HG03378 (cell line): ENCODE data around the gene EYA2.
"Not testable (repeated sequence)": the region's sequence is repeated elsewhere in the genome, so short reads cannot be mapped to it uniquely, and the experiment has no call there.

Experiments
- ATAC-seq: cut with Tn5 transposase; IDR thresholded peaks from one replicate; pipeline ENCODE4 v1.9.1; 2021; ENCODE audit warnings: mild to moderate bottlenecking, moderate library complexity; ENCODE audit not compliant: unreplicated experiment

The EYA2 gene

DNA sequence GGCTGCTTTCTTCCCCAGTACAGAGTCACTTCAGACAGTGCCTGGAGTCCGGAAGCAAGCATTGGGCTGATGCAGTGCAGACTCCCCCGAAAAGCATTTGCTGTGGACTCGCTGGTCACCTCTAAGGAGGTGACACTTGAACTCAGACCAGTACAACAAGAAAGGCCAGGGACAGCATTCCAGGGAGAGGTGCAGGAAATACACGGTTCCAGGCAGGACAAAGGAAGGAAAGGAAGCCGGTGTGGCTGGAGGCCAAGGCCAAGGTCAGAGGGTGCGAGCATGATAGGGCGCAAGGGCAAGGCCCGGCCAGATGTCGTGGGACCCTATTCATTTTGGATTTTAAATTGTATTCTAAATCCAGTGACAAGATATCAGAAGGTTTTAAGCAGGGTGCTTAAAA is 300.9 kb downstream of the EYA2 start:
- ATAC-seq, result no peak

DNA sequence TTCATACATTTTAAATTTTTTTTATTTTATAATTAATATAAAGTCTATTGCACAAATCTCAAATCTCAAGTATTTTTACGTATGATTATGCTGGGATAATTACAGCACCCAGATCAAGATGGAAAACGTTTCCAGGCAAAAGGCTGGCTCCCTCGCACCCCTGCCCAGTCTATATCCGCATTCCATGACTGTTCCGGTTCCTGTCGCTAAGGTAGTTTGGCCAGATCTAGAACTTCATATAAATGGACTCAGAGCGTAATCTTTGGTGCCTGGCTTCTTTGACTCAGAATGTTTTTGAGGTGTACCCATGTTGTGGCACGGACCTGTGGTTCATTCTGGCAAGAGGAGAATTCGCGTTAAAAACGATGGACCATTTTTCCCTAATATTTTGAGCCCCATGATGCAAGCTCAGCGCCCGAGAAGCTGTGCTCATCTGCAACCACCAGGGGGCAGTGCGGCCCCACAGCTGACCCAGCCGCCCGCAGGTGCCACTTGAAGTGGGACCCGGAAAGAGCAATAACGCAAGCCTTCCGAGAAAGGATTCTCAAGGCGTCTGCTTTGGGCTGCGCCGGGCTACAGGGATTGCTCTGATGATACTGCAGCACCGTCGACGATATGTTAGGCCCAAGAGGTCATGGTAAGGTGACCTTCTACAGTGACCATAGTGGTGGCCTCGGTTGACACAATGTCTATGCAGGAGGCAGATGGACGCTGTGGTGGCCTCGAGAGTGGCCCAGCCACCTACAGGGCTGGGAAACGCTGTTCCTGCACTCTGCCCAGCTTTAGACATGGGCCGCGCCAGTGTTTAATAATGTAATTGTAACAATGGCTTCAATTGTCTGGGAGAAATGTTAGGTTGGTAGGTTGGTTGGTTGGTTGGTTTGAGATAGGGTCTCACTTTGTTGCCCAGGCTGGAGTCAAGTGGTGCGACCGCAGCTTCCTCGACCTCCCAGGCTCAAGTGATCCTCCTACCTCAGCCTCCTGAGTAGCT is 301.7 kb downstream of the EYA2 start:
- no peak for ATAC-seq

DNA sequence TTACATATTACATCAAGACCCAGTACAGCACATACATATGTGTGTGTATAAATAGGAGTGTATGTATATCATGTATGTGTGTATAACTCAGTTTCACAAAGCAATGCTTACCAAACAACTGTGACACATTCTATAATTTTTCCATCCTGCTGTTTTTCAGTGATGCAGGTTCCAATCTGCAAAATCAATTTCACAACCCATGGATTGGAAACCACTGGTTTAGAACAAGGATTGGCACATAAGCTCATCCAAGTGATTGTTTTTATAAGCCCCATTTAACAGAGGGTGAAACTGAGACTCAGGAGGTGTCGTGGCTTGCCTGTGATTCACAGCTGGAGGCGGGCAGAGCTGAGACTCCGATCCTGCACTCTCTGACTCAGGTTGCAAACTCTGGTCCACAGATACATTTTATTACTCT is 303.6 kb downstream of the EYA2 start:
- ATAC-seq, result no peak

DNA sequence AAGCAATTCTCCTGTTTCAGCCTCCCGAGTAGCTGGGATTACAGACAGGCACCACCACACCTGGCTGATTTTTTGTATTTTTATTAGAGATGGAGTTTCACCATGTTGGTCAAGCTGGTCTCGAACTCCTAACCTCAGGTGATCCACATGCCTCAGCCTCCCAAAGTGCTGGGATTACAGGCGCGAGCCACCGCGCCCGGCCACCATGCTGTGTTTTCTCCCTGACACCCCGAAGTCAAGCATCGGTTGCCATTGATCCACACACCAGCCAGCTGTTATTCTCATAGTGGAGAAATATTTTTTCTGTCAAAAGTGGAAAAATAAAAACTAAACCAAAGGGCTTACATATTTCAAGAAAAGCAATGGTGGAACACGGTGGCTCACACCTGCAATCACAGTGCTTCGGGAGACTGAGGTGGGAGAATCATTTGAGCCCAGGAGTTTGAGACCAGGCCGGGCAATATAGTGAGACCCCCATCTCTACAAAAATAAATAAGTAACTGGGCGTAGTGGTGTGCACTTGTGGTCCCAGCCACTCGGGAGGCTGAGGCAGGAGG is 304.4 kb downstream of the EYA2 start:
- ATAC-seq, result no peak

DNA sequence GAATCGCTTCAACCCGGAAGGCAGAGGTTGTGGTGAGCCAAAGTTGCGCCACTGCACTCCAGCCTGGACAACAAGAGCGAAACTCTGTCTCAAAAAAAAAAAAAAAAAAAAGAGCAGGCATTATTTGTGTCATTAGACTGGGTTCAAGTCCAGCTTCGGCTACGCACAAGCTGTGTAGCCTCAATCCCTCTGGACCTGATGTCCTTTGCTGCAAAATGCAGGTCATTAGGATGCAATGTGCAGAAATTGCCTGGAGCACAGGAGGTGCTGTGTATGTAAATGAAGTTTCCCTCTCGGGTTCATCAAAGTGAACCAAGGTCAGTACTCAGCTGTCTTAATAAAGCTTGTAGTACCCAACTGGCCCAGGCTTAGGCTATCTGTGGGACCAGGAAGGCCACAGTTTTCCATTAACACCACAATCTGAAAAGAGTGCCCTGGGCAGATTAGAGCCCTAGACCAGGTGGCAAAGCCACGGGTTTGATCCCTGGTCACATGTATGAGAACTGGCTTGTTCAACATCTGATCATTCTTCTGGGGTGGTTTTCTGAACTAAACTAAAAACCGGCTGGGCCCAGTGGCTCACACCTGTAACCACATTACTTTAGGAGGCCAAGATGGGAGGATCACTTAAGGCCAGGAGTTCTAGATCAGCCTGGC is 306.6 kb downstream of the EYA2 start:
- no peak for ATAC-seq

DNA sequence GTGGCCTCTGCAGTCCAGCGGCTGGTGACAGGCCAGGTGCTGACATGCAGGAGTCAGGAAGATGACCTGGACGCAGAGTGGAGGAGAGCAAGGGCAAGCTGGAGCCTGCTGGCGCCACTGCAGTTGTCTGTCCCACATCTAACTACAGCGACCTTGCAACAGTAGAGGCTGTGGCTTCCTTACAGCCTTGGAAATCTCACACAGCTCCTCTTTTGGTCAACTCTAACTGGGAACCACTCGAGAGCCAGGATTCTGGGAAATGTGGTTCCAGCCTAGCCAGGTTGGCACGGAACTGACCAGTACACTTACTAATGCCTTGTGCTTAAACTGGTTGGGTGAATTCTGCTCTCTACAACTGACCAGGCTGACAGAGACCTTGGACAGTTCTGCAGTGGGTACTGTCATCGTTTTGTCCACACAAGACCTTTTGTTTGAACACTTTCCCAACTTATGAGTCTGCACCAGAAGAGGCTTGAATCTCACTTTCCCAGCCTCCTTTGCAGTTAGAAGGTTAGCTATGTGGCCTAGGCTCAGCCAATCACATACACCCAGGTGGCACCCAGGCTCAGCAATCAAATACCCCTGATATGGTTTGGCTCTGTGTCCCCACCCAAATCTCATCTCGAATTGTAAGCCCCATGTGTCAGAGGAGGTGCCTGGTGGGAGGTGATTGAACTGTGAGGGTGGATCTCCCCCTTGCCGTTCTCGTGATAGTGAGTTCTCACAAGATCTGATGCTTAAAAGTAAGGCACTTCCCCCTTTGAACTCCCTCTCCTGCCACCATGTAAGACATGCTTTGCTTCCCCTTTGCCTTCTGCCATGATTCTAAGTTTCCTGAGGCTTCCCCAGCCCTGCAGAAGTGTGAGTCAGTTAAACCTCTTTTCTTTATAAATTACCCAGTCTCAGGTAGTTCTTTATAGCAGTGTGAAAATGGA is 308.4 kb downstream of the EYA2 start:
- no peak for ATAC-seq

DNA sequence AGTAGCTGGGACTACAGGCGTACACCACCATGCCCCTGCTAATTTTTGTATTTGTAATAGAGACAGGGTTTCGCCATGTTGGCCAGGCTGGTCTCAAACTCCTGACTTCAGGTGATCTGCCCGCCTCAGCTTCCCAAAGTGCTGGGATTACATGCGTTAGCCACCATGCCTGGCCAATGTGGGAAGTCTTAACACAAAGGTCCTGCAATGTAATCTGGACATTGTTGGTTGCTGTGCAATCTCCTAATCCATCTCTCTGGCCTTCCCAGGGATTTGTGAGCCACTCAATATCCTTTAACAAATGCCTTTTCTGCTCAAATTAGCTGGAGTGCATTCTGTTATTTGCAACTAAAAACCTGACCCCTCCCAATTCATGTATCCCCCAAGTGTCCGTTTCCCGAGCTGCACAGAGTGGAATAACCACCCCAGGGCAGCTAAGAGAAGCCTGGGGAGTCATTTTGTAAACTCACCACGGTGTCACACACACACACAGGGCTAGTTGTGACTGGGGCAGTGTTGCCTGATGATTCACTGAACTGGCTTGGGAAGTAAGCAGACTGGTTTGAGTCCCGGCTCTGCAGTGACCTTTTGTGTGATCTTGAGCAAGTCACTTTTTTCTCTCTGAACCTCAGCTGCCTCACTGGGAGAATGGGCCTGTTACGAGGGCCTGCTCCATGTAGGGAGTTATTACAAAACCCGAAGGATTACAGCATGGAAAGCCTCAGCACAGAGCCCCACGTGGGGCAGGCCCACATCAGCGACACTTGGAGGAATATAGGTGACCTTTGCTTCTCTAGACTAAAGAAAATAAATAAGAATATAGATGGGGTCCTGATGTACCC is 309.6 kb downstream of the EYA2 start:
- ATAC-seq, result no peak

DNA sequence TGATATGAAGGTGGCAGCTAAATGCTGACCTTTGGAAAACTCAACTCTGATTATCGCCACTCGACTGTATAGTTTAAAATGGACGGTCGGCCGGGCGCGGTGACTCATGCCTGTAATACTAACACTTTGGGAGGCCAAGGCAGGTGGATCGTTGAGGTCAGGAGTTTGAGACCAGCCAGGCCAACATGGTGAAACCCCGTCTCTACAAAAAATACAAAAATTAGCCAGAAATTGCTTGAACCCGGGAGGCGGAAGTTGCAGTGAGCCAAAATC is 310.1 kb downstream of the EYA2 start:
- not testable (repeated sequence) for ATAC-seq

DNA sequence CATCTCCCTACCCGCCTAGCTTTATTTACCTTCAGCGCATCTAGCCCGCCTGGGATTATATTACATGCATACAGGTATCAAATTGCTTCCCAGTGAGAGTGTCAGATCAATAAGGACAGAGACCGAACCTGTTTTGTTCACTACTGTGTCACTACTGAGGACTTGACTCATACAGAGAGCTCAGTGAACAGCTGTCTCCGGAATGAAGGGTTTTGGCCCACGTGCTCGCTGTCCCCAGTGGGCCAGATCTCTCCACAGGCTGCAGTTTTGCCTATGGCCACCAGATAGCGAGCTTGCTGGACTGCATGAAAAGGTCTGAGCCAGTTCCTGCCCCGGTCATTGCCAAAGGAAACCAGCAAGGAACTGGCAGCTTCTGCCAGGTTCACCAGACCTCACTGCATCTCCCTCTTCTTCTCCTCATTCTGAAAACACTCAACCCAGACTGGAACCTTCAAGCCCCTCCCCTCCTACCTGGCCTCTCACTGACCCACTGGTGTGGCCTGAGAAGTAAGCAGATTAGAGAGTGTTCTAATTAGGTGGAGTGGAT is 311.0 kb downstream of the EYA2 start:
- ATAC-seq, result no peak

DNA sequence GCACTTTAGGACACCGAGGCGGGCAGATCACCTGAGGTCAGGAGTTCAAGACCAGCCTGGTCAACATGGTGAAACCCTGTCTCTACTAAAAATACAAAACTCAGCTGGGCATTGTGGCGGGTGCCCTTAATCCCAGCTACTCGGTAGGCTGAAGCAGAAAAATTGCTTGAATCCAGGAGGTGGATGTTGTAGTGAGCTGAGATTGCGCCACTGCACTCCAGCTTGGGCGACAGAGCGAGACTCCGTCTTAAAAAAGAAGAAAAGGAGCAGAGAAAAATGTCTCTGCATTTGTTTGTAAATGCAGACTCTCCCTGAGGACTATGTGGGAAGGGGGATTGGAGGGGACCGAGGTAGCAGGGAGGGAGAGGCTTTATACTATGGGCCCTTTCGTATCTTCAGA is 311.9 kb downstream of the EYA2 start:
- ATAC-seq, result not testable (repeated sequence)

DNA sequence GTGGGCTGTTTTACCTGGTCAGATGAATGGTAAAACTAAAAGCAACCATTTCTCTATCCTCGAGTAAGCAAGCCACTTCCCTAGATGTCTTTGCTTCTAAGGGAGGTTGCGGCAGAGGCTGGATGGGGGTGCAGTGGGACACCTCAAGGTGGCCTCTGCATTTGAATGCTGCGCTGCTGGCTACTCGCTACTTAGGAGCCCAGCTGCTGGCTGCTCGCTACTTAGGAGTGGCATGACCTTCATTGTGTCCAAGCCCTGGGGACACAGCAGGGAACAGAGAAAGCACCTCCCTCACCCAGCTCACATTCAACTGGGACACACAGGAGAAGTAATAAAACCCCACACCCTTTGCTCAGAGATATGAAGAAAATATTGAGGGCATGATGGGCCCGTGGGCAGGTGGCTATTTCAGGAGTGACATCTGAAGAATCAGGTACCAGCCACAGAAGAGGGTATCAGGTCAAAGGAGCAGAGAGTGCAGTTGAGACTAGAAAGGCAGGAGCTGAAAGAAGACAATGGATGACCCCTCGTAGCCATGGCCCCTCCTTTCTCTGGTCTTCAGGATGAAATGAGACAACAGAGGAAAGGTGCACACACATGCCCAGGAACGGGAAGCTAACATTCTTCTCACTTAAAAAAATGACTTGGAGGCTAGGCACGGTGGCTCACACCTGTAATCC is 312.5 kb downstream of the EYA2 start:
- no peak for ATAC-seq

DNA sequence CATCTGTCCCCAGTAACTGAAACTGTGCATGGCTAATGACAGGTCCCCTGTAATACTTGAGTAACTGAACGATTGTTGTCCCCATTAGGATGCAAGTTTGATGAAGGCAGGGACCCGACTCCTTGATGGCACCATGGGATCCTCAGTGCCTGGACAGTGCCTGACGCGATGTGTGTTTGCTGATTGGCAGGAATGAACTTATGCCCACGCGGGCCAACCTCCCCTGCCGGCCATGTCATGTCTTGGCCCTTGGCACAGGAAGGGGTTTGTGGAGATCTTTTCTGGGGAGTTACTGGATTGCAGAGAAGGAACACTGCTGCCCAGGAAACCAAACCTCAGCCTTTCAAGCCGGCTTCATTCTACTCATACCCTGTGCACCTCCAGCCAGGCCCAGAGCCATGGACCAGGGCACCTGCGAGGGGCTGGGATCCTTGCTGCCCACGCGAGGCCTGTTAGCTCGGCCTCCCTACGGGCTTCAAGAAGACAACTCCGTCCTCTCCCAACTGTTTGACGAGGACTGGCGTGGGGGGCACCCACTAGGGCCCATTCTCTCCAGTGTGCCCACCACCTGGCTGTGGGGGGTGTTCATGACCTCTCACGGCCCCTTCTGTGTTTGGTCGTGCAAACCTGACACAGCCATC is 314.0 kb downstream of the EYA2 start:
- no peak for ATAC-seq

DNA sequence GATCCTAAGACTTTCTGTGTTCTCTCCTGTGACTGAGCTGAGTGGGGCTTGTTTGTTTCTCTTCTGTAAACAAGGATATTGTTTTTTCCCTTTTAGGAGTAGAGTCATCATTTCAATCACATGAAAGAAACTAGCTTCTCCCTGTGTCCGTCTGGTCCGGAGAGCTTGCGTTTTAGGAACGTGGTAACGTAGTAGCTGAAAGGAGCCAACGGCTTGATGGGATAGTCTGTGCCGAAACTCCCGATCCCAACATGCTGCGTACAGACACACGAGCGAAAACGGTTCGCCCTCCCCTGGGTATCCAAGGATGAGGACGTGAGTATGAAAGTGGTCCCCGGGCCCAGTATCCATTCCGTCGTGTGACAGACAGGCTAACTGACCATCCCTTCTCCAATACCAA is 315.3 kb downstream of the EYA2 start:
- no peak for ATAC-seq

DNA sequence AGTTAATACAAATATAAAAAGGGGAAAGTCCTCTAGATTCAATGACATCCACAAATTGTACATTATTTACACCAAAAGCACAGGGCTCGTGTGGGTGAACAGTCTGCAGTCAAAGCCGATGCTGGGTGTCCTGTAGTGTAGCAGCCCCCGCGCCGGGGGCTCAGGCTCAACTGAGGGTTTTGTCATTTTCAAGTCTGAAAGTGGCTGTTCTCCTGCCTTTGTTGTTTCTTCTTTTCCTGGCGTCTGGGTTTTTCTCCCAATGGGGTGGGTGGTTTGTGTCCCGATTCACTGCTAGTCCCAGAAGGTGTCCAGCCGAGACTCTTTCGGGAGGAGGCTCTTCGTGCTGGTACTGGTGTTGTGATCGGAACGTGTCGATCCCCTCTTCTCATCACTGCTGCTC is 315.8 kb downstream of the EYA2 start:
- no peak for ATAC-seq

DNA sequence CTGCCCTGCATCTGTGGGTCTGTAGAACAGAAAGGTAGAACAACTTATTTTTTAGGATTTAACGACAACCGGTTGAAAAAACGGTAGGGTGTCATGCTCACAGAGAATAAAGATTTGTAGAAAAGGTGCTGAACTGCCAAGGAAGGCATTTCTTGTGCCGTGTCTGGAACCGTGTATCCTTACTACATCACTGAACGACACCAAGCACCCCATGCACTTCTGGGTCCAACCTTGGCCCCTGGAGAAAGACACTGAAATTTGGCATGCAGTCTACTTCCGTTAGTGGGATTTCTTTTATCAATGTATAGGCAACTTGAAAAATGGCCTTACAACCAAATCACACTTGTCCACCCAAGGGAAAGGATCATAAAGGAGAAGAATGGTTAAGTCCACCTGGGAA is 316.4 kb downstream of the EYA2 start:
- no peak for ATAC-seq

DNA sequence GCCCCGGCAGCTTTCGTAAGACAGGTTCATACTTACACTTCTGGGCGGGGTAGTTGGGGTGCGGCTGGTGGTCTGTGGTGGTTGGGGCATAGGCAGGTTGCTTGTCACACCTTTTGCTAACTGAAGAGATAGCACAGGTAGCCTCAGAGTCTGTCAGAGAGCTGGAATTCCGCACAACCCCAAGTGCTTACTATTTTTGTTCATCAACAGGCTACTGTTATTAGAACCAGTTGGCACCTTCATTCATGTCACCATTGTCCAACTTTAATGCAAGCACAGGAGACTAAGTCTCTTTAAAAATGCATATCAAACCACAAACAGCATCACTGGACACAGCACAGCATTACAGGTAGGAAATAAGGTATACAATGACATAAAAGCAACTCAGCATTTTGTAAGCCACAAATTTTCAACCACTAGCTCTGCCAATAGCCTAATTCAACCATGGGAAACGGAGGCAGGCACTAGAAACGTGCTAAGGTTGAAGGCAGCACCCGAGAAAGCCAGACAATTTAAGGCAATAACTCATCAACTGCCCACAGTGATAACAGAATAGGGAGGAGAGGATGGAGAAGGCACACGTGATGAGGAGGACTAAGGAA is 318.1 kb downstream of the EYA2 start:
- no peak for ATAC-seq

DNA sequence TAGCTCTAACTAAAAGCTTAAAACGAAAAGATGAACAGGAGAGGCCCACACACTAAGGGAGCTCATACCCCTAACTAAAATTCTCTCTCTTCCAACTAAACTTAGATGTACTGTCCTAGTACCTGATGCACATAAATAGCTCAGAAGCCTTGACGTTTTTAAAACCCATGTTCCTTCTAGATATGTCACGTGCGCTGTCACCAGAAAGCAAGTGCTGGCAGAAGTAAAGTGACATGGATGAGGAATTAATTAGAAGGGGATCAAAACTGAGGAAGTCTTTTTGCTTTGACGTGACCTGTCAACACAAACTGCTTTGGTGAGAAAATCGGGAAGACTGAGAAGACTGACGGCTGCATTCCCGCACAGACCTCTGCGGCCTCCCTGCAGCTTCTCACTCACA is 319.3 kb downstream of the EYA2 start:
- ATAC-seq, result no peak

DNA sequence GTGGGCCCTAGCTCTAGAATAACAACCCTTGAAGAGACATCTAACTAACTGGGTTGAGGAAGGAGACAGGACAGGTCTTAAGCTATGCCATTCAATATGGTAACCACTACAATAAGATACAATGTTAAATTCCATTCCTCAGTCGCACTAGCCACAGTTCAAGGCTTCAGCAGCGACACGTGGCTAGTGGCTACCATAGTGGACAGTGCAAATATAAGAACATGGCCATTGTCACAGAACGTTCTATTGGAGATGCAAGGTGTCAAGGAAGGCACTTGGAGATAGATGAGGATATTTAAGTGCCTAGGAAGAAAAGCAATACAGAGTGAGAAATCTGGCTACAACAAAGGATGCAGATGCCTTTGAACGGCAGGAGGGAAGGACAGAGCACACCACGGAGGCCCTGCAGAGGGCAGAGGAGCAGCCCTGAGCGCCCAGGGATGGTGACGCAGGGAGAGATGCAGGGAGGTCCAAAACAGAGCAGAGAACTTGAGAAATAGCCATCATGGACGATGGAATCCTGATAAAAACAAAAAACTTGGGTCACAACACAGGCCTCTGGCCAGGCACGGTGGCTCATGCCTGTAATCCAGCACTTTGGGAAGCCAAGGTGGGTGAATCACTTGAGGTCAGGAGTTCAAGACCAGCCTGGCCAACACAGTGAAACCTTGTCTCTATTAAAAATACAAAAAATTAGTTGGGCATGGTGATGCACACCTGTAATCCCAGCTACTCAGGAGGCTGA is 321.2 kb downstream of the EYA2 start:
- ATAC-seq, result no peak
